SKM-1 (cell line): Measurements from ENCODE around the gene COX19.
"Not testable (repeated sequence)": the region's sequence is repeated elsewhere in the genome, so short reads cannot be mapped to it uniquely, and the experiment has no call there.

Experiments
- DNase-seq: peaks from one replicate; lab custom pipeline; 2025; ENCODE audit not compliant: unreplicated experiment; lab: John Stamatoyannopoulos, UW

The COX19 gene

GRCh38 chr7:962401-963081 lies 12.8 kb downstream of the COX19 start:
- DNase-seq: no peak

- DNase-seq: no peak
Observed at GRCh38 chr7:961546-962400, 13.6 kb downstream of the COX19 start.

DNA sequence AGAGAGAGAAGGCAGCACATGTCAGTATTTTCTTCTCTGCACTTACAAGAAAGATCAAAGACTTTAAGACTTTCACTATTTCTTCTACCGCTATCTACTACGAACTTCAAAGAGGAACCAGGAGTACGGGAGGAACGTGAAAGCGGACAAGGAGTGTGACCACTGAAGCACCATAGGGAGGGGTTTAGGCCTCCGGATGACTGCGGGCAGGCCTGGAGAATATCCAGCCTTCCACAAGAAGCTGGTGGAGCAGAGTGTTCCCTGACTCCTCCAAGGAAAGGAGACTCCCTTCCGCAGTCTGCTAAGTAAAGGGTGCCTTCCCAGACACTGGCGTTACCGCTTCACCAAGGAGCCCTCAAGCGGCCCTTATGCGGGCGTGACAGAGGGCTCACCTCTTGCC lies 14.4 kb downstream of the COX19 start:
- not testable (repeated sequence) for DNase-seq

- no peak for DNase-seq
Observed at GRCh38 chr7:960269-960871, 15.0 kb downstream of the COX19 start.

- DNase-seq: not testable (repeated sequence)
Observed at GRCh38 chr7:959740-960139, 15.6 kb downstream of the COX19 start.

- no peak for DNase-seq
Observed at GRCh38 chr7:959271-959670, 16.1 kb downstream of the COX19 start.

GRCh38 chr7:958221-959200 lies 16.8 kb downstream of the COX19 start:
- DNase-seq: no peak

- peak; percentile 73 for DNase-seq
Observed at GRCh38 chr7:957418-958220, 17.7 kb downstream of the COX19 start.

DNA sequence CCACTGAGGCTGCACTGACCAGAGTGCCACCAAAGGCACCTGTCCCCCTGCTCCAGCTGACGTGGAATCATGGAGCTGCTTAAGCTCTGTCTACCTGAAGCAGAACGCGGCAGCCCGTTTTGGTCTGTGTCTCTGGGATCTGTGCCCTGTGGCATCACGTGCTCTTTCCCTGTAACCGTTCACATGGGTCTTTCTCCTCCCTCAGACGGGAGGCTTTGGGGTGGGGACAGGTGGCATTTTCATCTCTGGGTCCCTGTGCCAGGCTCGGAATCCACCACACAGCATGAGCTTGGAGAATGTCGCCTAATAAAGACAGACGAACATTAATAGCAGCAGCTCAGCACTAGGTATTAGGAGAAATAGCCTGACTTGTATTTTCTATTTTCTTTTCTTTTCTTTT lies 19.3 kb downstream of the COX19 start:
- DNase-seq: no peak

- DNase-seq: peak; percentile 8
Observed at GRCh38 chr7:954330-955238, 20.8 kb downstream of the COX19 start, which contains the start of gene ADAP1. ADAP1 (minus strand) TSS chr7:954680; CDS start chr7:954477, 203 bp downstream.

GRCh38 chr7:953547-954327 lies 21.6 kb downstream of the COX19 start:
- peak; percentile 69 for DNase-seq

DNA sequence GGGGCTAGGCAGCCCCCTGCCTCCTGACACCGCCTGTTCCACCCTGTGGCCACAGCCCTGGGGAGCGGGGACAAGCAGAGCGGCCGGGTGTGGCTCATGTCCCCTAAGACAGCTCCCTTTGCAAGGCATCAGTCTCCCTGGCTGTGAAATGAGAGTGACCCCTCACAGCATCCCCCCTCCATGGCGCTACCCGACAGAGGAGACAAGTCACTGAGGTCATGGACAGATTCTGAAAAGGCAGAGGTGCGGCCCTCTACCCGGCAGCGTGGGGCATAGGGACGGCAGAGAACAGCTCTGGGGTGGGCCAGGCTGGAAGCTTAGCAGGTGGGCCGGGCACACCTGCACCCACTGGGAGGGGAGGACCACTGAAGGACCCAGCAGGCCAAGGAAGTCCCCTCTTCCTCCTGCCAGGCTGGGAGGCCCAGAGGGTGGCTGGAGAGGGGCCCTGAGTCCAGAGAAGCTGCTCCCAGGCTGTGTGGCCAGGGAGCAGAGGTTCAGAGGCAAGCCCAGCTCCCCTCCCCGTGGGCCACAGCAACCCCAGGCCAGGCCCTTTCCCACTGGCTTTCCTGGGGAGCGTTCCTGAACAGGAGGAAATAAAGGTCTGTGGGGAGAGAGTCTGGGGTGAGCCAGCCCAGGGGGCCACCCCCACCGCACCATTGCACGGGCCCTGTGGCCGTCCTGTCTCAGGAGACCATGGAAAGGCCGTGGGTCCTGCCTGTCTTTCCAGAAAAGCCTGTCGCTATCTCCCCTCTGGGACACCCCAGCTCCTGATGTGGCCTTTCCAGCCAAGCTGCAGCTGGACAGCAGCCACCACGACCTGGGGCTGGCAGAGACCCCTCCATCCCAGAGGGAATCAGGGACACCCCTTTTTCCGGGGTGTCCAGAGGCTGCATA lies 22.6 kb downstream of the COX19 start:
- no peak for DNase-seq

DNA sequence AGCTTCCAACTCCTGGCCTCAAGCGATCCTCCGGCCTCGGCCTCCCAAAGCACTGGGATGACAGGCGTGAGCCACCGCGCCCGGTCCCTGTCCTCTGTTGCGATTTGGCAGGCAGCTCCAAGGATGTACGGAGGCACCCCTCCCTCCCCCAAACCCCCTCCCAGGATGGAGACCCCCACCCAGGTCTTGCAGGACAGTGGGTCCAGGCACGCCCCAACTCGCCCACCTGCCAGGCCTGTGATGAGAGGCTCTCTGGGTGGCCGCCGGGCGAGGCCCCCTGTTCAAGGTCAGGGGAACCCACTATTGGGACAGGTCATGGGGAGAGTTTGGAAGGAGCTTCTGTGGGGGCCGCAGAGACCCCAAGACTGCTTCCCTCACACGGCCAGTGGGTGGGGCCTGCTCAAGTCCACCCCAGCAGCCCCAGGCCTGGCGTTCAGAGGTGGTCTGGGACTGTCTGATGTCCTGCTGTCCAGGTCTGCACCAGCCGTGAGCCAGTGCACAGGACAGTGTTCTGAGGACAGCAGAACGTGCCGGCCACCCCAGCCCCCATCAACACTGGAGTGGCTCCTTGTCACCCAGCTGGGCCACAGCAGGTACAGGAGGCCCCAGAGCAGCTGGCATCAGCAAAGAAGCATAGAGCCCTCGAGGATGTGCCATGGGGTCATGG lies 23.3 kb downstream of the COX19 start:
- DNase-seq: no peak

DNA sequence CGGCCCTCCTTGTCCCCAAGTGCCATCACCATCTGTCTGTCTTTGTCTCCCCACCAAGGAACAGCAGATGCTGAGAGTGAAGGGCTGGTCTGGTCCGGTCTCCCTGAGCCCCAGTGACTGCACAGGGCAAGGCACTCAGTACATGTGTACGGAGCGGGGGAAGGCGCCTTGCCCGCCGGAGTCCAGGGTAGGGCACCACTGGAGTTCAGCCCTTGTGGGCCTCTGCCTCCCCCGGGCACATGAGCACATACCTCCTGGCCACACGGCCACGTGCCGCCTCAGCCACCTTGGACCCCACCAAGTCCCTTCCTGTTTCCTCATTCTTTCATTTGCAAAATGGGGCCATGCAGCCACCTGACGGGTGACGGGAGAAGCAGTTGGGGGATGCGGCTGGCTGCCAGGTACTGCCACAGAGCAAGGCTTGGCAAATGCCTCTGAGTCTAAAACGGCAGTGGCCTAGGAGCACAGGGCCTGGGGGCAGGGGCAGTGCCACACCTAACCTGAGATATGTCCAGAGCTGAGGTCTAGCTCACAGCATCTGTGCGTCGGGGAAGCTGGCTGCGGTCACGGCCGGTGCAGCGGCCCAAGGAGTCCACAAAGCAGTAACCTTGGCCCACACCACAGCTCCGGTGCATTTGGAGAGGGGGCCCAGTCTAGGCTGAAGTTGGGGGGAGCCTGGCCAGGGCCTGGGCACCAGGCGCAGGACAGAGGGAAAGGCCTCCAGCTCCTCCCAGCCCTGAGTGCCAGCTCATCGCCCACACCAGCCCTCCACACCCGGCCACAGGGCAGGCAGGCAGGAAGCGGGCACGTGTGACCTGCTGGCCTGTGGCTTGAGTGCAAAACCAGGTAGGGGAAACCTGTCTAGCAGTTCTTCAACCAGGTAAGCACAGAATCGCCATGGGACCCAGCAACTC lies 26.1 kb downstream of the COX19 start:
- DNase-seq: no peak

GRCh38 chr7:947391-948210 lies 27.7 kb downstream of the COX19 start:
- no peak for DNase-seq
